Liver (tissue), 9 donors: Measurements from ENCODE around the gene LRP11. TPM values are rescaled to one million over a fixed set of nuclear protein-coding genes. Genes with fewer than 3 reads are reported as not detected.

Source experiments
- DNase-seq: peaks from one replicate; pipeline ENCODE4 v3.0.0-alpha.2; 2017; ENCODE audit warnings: low spot score
- H3K27ac ChIP-seq, 2 donors: one replicate each; pipeline ENCODE4 v1.7.0; 2013; ENCODE audit warnings: inconsistent platforms in 2 of 2, low read length in 2 of 2, control low read depth in 1 of 2, low read depth in 1 of 2, mild to moderate bottlenecking in 1 of 2
- H3K27me3 ChIP-seq, 4 donors: one replicate each; pipeline versions ENCODE4 v1.6.1 to v1.7.0; 2013; ENCODE audit warnings: low read length in 3 of 4, inconsistent platforms in 1 of 4, mild to moderate bottlenecking in 1 of 4, moderate library complexity in 1 of 4; ENCODE audit not compliant: control insufficient read depth in 4 of 4, insufficient read depth in 4 of 4
- H3K36me3 ChIP-seq, 4 donors: one replicate each; pipeline versions ENCODE4 v1.6.1 to v1.7.0; 2013; ENCODE audit warnings: low read length in 3 of 4, mild to moderate bottlenecking in 3 of 4, low read depth in 1 of 4, moderate library complexity in 1 of 4; ENCODE audit not compliant: control insufficient read depth in 4 of 4, insufficient read depth in 3 of 4
- H3K4me1 ChIP-seq, 4 donors: one replicate each; pipeline versions ENCODE4 v1.6.1 to v1.7.0; 2013; ENCODE audit warnings: low read length in 3 of 4, mild to moderate bottlenecking in 3 of 4, moderate library complexity in 1 of 4; ENCODE audit not compliant: control insufficient read depth in 4 of 4, insufficient read depth in 4 of 4
- H3K4me3 ChIP-seq, 3 donors: one replicate each; pipeline versions ENCODE4 v1.6.1 to v1.7.0; 2013; ENCODE audit warnings: low read length in 3 of 3, control low read depth in 1 of 3, low read depth in 1 of 3, mild to moderate bottlenecking in 1 of 3
- H3K9ac ChIP-seq, 2 donors: one replicate each; pipeline ENCODE4 v1.7.0; 2013; ENCODE audit warnings: low read length in 2 of 2, mild to moderate bottlenecking in 2 of 2, moderate library complexity in 2 of 2, control low read depth in 1 of 2, low read depth in 1 of 2
- H3K9me3 ChIP-seq, 4 donors: one replicate each; pipeline versions ENCODE4 v1.6.1 to v1.7.0; 2013; ENCODE audit warnings: low read length in 3 of 4; ENCODE audit not compliant: control insufficient read depth in 4 of 4
- EGR1 ChIP-seq, 2 donors: IDR thresholded peaks; 2 replicates each; pipeline ENCODE4 v1.6.1; 2016 to 2018; ENCODE audit warnings: antibody characterized with exemption in 2 of 2, low read depth in 2 of 2
- FOXA1 ChIP-seq: IDR thresholded peaks from 2 replicates; pipeline ENCODE4 v1.6.1; 2016; ENCODE audit warnings: antibody characterized with exemption
- FOXA2 ChIP-seq: IDR thresholded peaks from 2 replicates; pipeline ENCODE4 v1.6.1; 2016; ENCODE audit warnings: antibody characterized with exemption
- GABPA ChIP-seq, 2 donors: IDR thresholded peaks in 1 of 2; conservative IDR thresholded peaks in 1 of 2; 2 replicates each; pipeline ENCODE4 v1.6.1; 2016; ENCODE audit warnings: antibody characterized with exemption in 2 of 2, mild to moderate bottlenecking in 1 of 2, moderate library complexity in 1 of 2
- HNF4A ChIP-seq, 2 donors: conservative IDR thresholded peaks; 2 replicates each; pipeline ENCODE4 v1.6.1; 2016; ENCODE audit warnings: antibody characterized with exemption in 2 of 2, mild to moderate bottlenecking in 2 of 2
- HNF4G ChIP-seq: IDR thresholded peaks from 2 replicates; pipeline ENCODE4 v1.6.1; 2016; ENCODE audit warnings: antibody characterized with exemption
- JUND ChIP-seq, 2 donors: IDR thresholded peaks; 2 replicates each; pipeline ENCODE4 v1.6.1; 2016; ENCODE audit warnings: antibody characterized with exemption in 2 of 2
- RAD21 ChIP-seq, 2 donors: IDR thresholded peaks; 2 replicates each; pipeline ENCODE4 v1.6.1; 2016; ENCODE audit warnings: antibody characterized with exemption in 2 of 2, mild to moderate bottlenecking in 2 of 2
- RXRA ChIP-seq, 2 donors: IDR thresholded peaks; 2 replicates each; pipeline ENCODE4 v1.6.1; 2017 to 2018; ENCODE audit warnings: antibody characterized with exemption in 2 of 2, mild to moderate bottlenecking in 1 of 2
- SP1 ChIP-seq: IDR thresholded peaks from 2 replicates; pipeline ENCODE4 v1.6.1; 2018; ENCODE audit warnings: antibody characterized with exemption, mild to moderate bottlenecking
- TAF1 ChIP-seq: conservative IDR thresholded peaks from 2 replicates; pipeline ENCODE4 v1.6.1; 2016; ENCODE audit warnings: antibody characterized with exemption, mild to moderate bottlenecking
- YY1 ChIP-seq: IDR thresholded peaks from 2 replicates; pipeline ENCODE4 v1.6.1; 2016; ENCODE audit warnings: antibody characterized with exemption, mild to moderate bottlenecking
- WGBS: extraction: QIAGEN DNeasy Blood & Tissue Kit; methylation state at CpG from one replicate; pipeline ENCODE4 v1.1.7; 2013; 5-methylcytosine and 5-hydroxymethylcytosine counted together
- polyA plus RNA-seq, 2 donors: library from polyadenylated mRNA; stranded (reverse) in 1 of 2; unstranded in 1 of 2; fragments of 200-250 nt in 1 of 2; fragments of >200 nt in 1 of 2; fragmentation: Nextera tagmentation in 1 of 2; extraction: Ambion mirVana in 1 of 2; gene quantifications; one replicate each; pipeline versions ENCODE4 v1.2.1 to v1.2.3, GENCODE V29; 2013 to 2015
- total RNA-seq, 2 donors: library from RNA; depleted of rRNA; stranded (reverse); fragments of >200 nt; gene quantifications; one replicate each; pipeline ENCODE4 v1.2.3, GENCODE V29; 2014
- TF ChIP-seq, protein P1 (sequence below): IDR thresholded peaks from 2 replicates; pipeline ENCODE4 v1.6.1; 2016; ENCODE audit warnings: antibody characterized with exemption, mild to moderate bottlenecking
- TF ChIP-seq, protein P2 (sequence below): fragments of 150-350 bp; IDR thresholded peaks from 2 replicates; pipeline ENCODE4 v1.5.1; 2017; ENCODE audit warnings: improper control_type of control experiment, low read depth, low read length; ENCODE audit not compliant: missing input control
- TF ChIP-seq, protein P3 (sequence below): IDR thresholded peaks from 2 replicates; pipeline ENCODE4 v1.6.1; 2016; ENCODE audit warnings: antibody characterized with exemption
- donor health status: healthy.
- donor health status: healthy.
- donor health status: healthy.
- donor health status: healthy.
- donor health status: healthy.

LRP11 gene
- total and polyA plus RNA-seq, 4 donors = 3.4 to 13.3 (median 6.0) TPM

DNA sequence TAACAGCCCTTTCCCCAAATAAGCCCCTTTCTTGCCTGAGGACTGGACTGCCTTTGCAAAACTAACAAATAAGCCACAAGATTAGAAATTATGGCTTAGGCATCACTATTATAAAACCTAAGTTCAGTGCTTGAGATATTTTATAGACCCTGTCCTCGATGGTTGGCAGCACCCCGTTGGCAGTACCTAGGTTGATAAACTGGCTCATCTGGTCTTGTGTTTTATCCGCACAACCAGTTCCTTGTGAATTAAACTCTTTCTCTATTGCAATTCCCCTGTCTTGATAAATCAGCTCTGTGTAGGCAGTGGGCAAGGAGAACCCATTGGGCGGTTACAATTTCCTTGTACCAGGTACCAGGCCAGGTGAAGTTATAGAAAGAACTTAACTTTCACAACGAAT is 6.6 kb downstream of the LRP11 start:
- TF ChIP-seq FOXA1 = no peak
- H3K4me3 ChIP-seq = no peak overlapping the region
- peaks cover 0 to 24% (median 12%) of the 10 kb centered on the region in 4 donors for H3K4me1 ChIP-seq
- WGBS = 92% methylated on average over 5 of the region's 5 CpGs
- H3K36me3 ChIP-seq = no peaks in the 10 kb centered on the region
- DNase-seq = no peak
- no peaks in the 10 kb centered on the region for H3K27me3 ChIP-seq
- no peak overlapping the region for H3K9ac ChIP-seq
- no peaks in the 10 kb centered on the region for H3K9me3 ChIP-seq
- H3K27ac ChIP-seq = no peak overlapping the region

DNA sequence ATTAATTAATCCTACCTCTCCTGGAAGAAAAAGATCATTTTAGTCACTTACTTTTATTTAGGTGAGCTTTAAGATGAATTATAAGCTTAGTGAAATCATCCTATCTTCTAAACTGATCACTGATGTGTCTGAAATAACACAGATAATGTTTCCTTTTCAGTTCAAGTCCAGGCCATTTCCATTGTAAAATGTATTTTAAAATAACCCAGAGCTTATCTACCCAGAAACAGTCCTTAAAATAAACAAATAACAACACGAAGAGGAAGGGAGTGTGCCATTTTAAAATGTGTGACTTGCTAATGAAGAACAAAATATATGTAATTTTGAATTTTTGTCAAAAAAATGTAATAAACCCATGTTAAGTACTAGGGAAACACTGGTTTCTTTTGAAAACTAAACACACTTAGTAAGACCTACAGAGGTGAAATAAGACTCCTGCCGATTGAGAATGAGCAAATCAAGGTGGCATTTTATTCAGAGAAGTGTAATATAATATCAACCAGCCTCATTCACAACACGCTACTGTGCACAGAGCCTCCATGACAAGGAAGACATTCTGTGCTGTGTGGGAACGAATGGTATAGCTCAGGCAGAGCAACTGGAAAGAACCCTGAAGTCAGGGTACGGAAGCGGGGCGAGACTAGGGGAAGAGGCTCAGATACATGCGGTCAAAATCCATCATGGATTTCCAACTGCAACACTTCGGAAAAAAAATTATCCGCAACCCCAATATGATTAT is 7.7 kb downstream of the LRP11 start:
- Histone ChIP-seq H3K4me1 (peaks cover 0 to 15% (median 9%) of the 10 kb centered on the region in 4 donors), H3K9me3 (no peaks in the 10 kb centered on the region), H3K36me3 (peaks cover 0 to 2% (median 0%) of the 10 kb centered on the region in 4 donors), H3K4me3 (no peak overlapping the region), H3K27me3 (no peaks in the 10 kb centered on the region), H3K9ac (no peak overlapping the region), H3K27ac (no peak overlapping the region)
- no peak for TF ChIP-seq YY1
- no peak for TF ChIP-seq FOXA2
- TF ChIP-seq RAD21 (IDR thresholded peaks at IDR 0.05) = no peak
- TF ChIP-seq GABPA (IDR thresholded peaks at IDR 0.05 in 1 of 2, conservative IDR thresholded peaks at IDR 0.05 in 1 of 2) = no peak
- TF ChIP-seq EGR1 (IDR thresholded peaks at IDR 0.05; ENCODE audit: low read depth in 2 of 2) = no peak
- TF ChIP-seq, protein P1, sequence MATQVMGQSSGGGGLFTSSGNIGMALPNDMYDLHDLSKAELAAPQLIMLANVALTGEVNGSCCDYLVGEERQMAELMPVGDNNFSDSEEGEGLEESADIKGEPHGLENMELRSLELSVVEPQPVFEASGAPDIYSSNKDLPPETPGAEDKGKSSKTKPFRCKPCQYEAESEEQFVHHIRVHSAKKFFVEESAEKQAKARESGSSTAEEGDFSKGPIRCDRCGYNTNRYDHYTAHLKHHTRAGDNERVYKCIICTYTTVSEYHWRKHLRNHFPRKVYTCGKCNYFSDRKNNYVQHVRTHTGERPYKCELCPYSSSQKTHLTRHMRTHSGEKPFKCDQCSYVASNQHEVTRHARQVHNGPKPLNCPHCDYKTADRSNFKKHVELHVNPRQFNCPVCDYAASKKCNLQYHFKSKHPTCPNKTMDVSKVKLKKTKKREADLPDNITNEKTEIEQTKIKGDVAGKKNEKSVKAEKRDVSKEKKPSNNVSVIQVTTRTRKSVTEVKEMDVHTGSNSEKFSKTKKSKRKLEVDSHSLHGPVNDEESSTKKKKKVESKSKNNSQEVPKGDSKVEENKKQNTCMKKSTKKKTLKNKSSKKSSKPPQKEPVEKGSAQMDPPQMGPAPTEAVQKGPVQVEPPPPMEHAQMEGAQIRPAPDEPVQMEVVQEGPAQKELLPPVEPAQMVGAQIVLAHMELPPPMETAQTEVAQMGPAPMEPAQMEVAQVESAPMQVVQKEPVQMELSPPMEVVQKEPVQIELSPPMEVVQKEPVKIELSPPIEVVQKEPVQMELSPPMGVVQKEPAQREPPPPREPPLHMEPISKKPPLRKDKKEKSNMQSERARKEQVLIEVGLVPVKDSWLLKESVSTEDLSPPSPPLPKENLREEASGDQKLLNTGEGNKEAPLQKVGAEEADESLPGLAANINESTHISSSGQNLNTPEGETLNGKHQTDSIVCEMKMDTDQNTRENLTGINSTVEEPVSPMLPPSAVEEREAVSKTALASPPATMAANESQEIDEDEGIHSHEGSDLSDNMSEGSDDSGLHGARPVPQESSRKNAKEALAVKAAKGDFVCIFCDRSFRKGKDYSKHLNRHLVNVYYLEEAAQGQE = no peak
- TF ChIP-seq, protein P2, sequence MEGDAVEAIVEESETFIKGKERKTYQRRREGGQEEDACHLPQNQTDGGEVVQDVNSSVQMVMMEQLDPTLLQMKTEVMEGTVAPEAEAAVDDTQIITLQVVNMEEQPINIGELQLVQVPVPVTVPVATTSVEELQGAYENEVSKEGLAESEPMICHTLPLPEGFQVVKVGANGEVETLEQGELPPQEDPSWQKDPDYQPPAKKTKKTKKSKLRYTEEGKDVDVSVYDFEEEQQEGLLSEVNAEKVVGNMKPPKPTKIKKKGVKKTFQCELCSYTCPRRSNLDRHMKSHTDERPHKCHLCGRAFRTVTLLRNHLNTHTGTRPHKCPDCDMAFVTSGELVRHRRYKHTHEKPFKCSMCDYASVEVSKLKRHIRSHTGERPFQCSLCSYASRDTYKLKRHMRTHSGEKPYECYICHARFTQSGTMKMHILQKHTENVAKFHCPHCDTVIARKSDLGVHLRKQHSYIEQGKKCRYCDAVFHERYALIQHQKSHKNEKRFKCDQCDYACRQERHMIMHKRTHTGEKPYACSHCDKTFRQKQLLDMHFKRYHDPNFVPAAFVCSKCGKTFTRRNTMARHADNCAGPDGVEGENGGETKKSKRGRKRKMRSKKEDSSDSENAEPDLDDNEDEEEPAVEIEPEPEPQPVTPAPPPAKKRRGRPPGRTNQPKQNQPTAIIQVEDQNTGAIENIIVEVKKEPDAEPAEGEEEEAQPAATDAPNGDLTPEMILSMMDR = no peak
- no peak for TF ChIP-seq FOXA1
- TF ChIP-seq RXRA (IDR thresholded peaks at IDR 0.05) = no peak
- TF ChIP-seq SP1 = no peak
- TF ChIP-seq HNF4G = no peak
- TF ChIP-seq TAF1 = no peak
- 91% methylated on average over 10 of the region's 10 CpGs for WGBS
- no peak for DNase-seq

DNA sequence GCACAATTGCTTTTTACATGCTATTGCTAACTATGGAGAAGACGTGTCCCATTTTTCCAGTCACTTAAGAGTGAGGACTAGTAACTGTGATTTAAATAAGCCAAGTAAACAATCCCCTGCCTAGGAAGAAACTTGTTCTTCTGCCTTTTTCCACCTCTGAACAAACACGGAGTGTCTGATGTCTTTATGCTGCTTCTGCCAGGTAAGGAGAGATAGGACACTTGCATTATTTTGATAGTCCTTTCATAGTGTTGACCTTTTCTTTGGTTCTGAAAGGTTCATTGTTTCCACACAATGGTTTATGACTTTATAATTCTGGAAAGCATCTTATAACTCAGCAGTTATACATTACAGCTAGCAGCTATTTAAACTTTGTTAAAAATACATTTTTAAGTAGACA is 8.4 kb downstream of the LRP11 start:
- no peaks in the 10 kb centered on the region for H3K9me3 ChIP-seq
- H3K9ac ChIP-seq = no peak overlapping the region
- no peaks in the 10 kb centered on the region for H3K27me3 ChIP-seq
- no peak overlapping the region for H3K4me3 ChIP-seq
- DNase-seq = no peak
- H3K36me3 ChIP-seq = peaks cover 0 to 3% (median 2%) of the 10 kb centered on the region in 4 donors
- H3K4me1 ChIP-seq = peaks cover 0 to 9% (median 4%) of the 10 kb centered on the region in 4 donors
- H3K27ac ChIP-seq = no peak overlapping the region
- WGBS = 85% methylated on average over 2 of the region's 2 CpGs
- TF ChIP-seq HNF4A (conservative IDR thresholded peaks at IDR 0.05) = no peak
- no peak for TF ChIP-seq TAF1
- TF ChIP-seq JUND (IDR thresholded peaks at IDR 0.05) = no peak
- TF ChIP-seq, protein P1 = no peak
- TF ChIP-seq, protein P3, sequence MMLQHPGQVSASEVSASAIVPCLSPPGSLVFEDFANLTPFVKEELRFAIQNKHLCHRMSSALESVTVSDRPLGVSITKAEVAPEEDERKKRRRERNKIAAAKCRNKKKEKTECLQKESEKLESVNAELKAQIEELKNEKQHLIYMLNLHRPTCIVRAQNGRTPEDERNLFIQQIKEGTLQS = no peak
- TF ChIP-seq, protein P2 = no peak
- TF ChIP-seq GABPA (IDR thresholded peaks at IDR 0.05 in 1 of 2, conservative IDR thresholded peaks at IDR 0.05 in 1 of 2) = no peak
- no peak for TF ChIP-seq RXRA (IDR thresholded peaks at IDR 0.05)
- TF ChIP-seq EGR1 (IDR thresholded peaks at IDR 0.05; ENCODE audit: low read depth in 2 of 2) = no peak
